GM12878 (cell line): ENCODE results near the gene DCST1. TPM values are rescaled to one million over a fixed set of nuclear protein-coding genes. Genes with fewer than 3 reads are reported as not detected.
A peak's percentile ranks its signal among the peaks of the same experiment; 100 is the strongest.
"Not testable (repeated sequence)": the region's sequence is repeated elsewhere in the genome, so short reads cannot be mapped to it uniquely, and the experiment has no call there.

Source experiments
- ATAC-seq: fragments of 200-7000 bp; cut with Tn5 transposase; 3 replicates; pipeline ENCODE4 v1.9.1; 2020; ENCODE audit warnings: mild to moderate bottlenecking, moderate library complexity
- BruUV-seq: library from RNA; stranded (reverse); fragments of 400-500 nt; replicated peaks from 2 replicates; lab custom pipeline; 2021; lab: Mats Ljungman, UMichigan
- CTCF ChIA-PET: fragments of 300-600 bp; sonication (Branson Sonifier 250); formaldehyde crosslinking; extraction: SDS; loops from one replicate; lab custom pipeline; 2021; ENCODE audit warnings: inconsistent platforms; lab: Yijun Ruan, JAX
- POLR2A ChIA-PET: fragments of 350-600 bp; formaldehyde crosslinking; extraction: SDS; loops from one replicate; lab custom pipeline; 2021; ENCODE audit warnings: inconsistent platforms; lab: Charles Lee
- RAD21 ChIA-PET: fragments of 300-600 bp; sonication (Branson Sonifier 250); formaldehyde crosslinking; loops from one replicate; lab custom pipeline; 2023; ENCODE audit warnings: antibody characterized with exemption; ENCODE audit not compliant: unreplicated experiment; lab: Charles Lee
- SMC1A ChIA-PET: fragments of 300-600 bp; sonication (Branson Sonifier 250); formaldehyde crosslinking; loops from one replicate; lab custom pipeline; 2023; ENCODE audit not compliant: unreplicated experiment, uncharacterized antibody; lab: Charles Lee
- DNase-seq: peaks from one replicate; pipeline ENCODE4 v3.0.0-alpha.2; 2011; ENCODE audit warnings: low read depth, low spot score
- FAIRE-seq: peaks from 3 replicates; lab custom pipeline; 2011; peaks lifted over from hg19 to GRCh38; lab: Jason Lieb, UNC
- H2AFZ ChIP-seq: 2 replicates; pipeline ENCODE4 v1.6.0; 2011; ENCODE audit warnings: low read depth, low read length, control low read depth; ENCODE audit not compliant: control insufficient read depth
- H3K27ac ChIP-seq: 2 replicates; pipeline ENCODE4 v1.5.1; 2011; ENCODE audit warnings: control low read depth; ENCODE audit not compliant: control insufficient read depth, insufficient read depth
- H3K27me3 ChIP-seq, 2 experiments: replicated peaks in 1 of 2; 2 replicates each; pipeline versions ENCODE4 v1.6.0 to v1.6.1; 2011; ENCODE audit warnings: low read length in 1 of 2; ENCODE audit not compliant: control insufficient read depth in 2 of 2, insufficient read depth in 2 of 2
- H3K36me3 ChIP-seq, 2 experiments: 2 replicates each; pipeline ENCODE4 v1.5.1; 2011; ENCODE audit warnings: low read length in 1 of 2; ENCODE audit not compliant: control insufficient read depth in 2 of 2, insufficient read depth in 2 of 2
- H3K4me1 ChIP-seq: 2 replicates; pipeline ENCODE4 v1.6.1; 2011; ENCODE audit warnings: mild to moderate bottlenecking, low read length, moderate library complexity, mixed read lengths; ENCODE audit not compliant: control insufficient read depth, insufficient read depth
- H3K4me2 ChIP-seq: 2 replicates; pipeline ENCODE4 v1.6.0; 2011; ENCODE audit warnings: control low read depth; ENCODE audit not compliant: control insufficient read depth, insufficient read depth
- H3K4me3 ChIP-seq: fragments of 200-600 bp; sonication (generic); 2 replicates; pipeline ENCODE4 v1.5.1; 2016
- H3K79me2 ChIP-seq: 2 replicates; pipeline ENCODE4 v1.6.0; 2011; ENCODE audit warnings: low read length; ENCODE audit not compliant: control insufficient read depth, insufficient read depth
- H3K9ac ChIP-seq: 2 replicates; pipeline ENCODE4 v1.8.0; 2011; ENCODE audit warnings: low read length, control low read depth, mixed read lengths; ENCODE audit not compliant: control insufficient read depth, insufficient read depth
- H3K9me3 ChIP-seq: replicated peaks from 3 replicates; pipeline ENCODE4 v1.5.1; 2011; ENCODE audit warnings: mild to moderate bottlenecking, low read length; ENCODE audit not compliant: control insufficient read depth, insufficient read depth
- H4K20me1 ChIP-seq: 2 replicates; pipeline ENCODE4 v1.6.0; 2011; ENCODE audit not compliant: control insufficient read depth, insufficient read depth
- ZNF384 ChIP-seq: IDR thresholded peaks from 2 replicates; pipeline ENCODE4 v1.6.1; 2012; ENCODE audit warnings: low read depth, mild to moderate bottlenecking, low read length, improper control_type of control experiment, borderline replicate concordance
- WGBS: methylation state at CpG from one replicate; pipeline ENCODE4 v1.1.6; 2016; ENCODE audit warnings: low lambda C conversion rate; ENCODE audit not compliant: insufficient replicate concordance, insufficient coverage; ENCODE audit errors: missing lambda C conversion rate; 5-methylcytosine and 5-hydroxymethylcytosine counted together
- in situ Hi-C: fragments of 300-500 bp; cut with MboI; formaldehyde crosslinking; loops from 9 replicates; pipeline ENCODE4 v1.14.3; 2018; ENCODE audit warnings: mixed read lengths
- intact Hi-C: fragments of 100-400 bp; cut with micrococcal nuclease; formaldehyde crosslinking; loops from one replicate; pipeline ENCODE4 v1.14.2; 2022; ENCODE audit not compliant: unreplicated experiment
- polyA plus RNA-seq, 11 experiments: library from polyadenylated mRNA; depleted of rRNA in 4 of 11; unstranded in 6 of 11; stranded (reverse) in 5 of 11; fragments of >200 nt; fragmentation: Nextera tagmentation in 4 of 11; fragmentation: Illumina TruSeq in 1 of 11; extraction: Ambion mirVana in 4 of 11; extraction: Trizol in 1 of 11; gene quantifications; 1 replicate in 1 of 11; 2 replicates in 10 of 11; pipeline versions ENCODE4 v1.2.1 to v1.2.3, GENCODE V29; 2011 to 2016; ENCODE audit warnings: inconsistent platforms in 2 of 11, missing spikeins in 2 of 11, low read depth in 1 of 11
- total RNA-seq, 4 experiments: library from RNA; depleted of rRNA in 3 of 4; stranded (reverse); fragments of >200 nt in 3 of 4; fragmentation: Illumina TruSeq in 1 of 4; extraction: Trizol in 1 of 4; gene quantifications; 2 replicates each; pipeline versions ENCODE4 v1.2.1 to v1.2.3, GENCODE V29; 2013 to 2021
- TF ChIP-seq, protein P1 (sequence below), 3 experiments: IDR thresholded peaks in 2 of 3; conservative IDR thresholded peaks in 1 of 3; 2 replicates each; pipeline ENCODE4 v1.5.1; 2011; ENCODE audit warnings: low read depth in 3 of 3, low read length in 3 of 3, mild to moderate bottlenecking in 3 of 3, control low read depth in 2 of 3, moderate library complexity in 2 of 3, inconsistent platforms in 1 of 3, mixed read lengths in 1 of 3; ENCODE audit not compliant: control insufficient read depth in 2 of 3, insufficient read depth in 1 of 3; ENCODE audit errors: extremely low read depth in 1 of 3

Gene DCST1
- total and polyA plus RNA-seq, 10 of the 15 experiments (the other 5 are each of a cell fraction or from before 2014, with no cell fraction given): not detected

DNA sequence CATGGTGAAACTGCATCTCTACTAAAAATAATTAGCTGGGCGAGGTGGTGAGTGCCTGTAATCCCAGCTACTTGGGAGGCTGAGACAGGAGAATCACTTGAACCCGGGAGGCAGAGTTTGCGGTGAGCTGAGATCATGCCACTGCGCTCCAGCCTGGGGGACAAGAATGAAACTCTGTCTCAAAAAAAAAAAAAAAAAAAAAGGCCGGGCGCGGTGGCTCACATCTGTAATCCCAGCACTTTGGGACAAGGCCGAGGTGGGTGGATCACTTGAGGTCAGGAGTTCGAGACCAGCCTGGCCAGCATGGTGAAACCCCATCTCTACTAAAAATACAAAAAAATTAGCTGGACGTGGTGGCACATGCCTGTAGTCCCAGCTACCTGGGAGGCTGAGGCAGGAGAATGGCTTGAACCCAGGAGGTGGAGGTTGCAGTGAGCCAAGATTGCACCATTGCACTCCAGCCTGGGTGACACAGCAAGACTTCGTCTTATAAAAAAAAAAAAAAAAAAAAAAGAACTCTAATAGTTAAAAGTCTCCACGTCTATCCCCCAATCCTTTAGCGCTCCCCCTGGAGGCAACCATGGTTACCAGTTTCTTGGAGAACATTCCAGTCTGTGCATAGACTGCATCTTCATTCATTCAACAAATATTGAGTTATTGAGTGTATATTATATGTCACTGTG, 38.2 kb upstream of the DCST1 start:
- ChIA-PET CTCF (interaction anchor here (0.6 to 11.0 kb wide), 9 partner anchors 17 to 436 kb away, joined by 3 to 226 read pairs (median 3); partner anchors contain the start of genes ADAM15, CKS1B, FLAD1 and PBXIP1), SMC1A (interaction anchor here (0.7 to 8.1 kb wide), 9 partner anchors 12 to 1071 kb away, joined by 3 to 69 read pairs (median 4); partner anchors contain the start of genes CKS1B, FLAD1 and PBXIP1), POLR2A (interaction anchor here (0.6 to 3.4 kb wide), 8 partner anchors 12 to 509 kb away, joined by 3 to 13 read pairs (median 6); partner anchors contain the start of genes FLAD1 and PBXIP1), RAD21 (interaction anchor here (0.7 to 1.4 kb wide), 2 partner anchors 25 to 26 kb away, joined by 5 to 6 read pairs; partner anchors contain the start of gene SHC1)
- ATAC-seq, in situ Hi-C loops, FAIRE-seq, H4K20me1 ChIP-seq, H3K9ac ChIP-seq, intact Hi-C loops, H3K4me3 ChIP-seq, H3K4me2 ChIP-seq, H3K27me3 ChIP-seq, H3K36me3 ChIP-seq, DNase-seq, H3K27ac ChIP-seq, H3K79me2 ChIP-seq, BruUV-seq, H2AFZ ChIP-seq, H3K9me3 ChIP-seq: not testable (repeated sequence)
- 63% methylated on average over 10 of the region's 13 CpGs for WGBS
- TF ChIP-seq, protein P1, sequence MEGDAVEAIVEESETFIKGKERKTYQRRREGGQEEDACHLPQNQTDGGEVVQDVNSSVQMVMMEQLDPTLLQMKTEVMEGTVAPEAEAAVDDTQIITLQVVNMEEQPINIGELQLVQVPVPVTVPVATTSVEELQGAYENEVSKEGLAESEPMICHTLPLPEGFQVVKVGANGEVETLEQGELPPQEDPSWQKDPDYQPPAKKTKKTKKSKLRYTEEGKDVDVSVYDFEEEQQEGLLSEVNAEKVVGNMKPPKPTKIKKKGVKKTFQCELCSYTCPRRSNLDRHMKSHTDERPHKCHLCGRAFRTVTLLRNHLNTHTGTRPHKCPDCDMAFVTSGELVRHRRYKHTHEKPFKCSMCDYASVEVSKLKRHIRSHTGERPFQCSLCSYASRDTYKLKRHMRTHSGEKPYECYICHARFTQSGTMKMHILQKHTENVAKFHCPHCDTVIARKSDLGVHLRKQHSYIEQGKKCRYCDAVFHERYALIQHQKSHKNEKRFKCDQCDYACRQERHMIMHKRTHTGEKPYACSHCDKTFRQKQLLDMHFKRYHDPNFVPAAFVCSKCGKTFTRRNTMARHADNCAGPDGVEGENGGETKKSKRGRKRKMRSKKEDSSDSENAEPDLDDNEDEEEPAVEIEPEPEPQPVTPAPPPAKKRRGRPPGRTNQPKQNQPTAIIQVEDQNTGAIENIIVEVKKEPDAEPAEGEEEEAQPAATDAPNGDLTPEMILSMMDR (IDR thresholded peaks at IDR 0.05 in 2 of 3, conservative IDR thresholded peaks at IDR 0.05 in 1 of 3; ENCODE audit: control insufficient read depth in 2 of 3, extremely low read depth in 1 of 3, insufficient read depth in 1 of 3, low read depth in 3 of 3, low read length in 3 of 3): peak in 1 of 3 experiments; percentile 28; a peak in 3 of 6 replicates
- peak; percentile 46; the same call in 1 of the 2 replicates for TF ChIP-seq ZNF384
- peaks cover 12% of the 10 kb centered on the region for H3K4me1 ChIP-seq
